TTC549 (cell line): Measurements from ENCODE around the gene TGFBR3.

Experiments used
- FAIRE-seq: peaks from 2 replicates; lab custom pipeline; 2012; peaks lifted over from hg19 to GRCh38; lab: Jason Lieb, UNC

The TGFBR3 gene

DNA sequence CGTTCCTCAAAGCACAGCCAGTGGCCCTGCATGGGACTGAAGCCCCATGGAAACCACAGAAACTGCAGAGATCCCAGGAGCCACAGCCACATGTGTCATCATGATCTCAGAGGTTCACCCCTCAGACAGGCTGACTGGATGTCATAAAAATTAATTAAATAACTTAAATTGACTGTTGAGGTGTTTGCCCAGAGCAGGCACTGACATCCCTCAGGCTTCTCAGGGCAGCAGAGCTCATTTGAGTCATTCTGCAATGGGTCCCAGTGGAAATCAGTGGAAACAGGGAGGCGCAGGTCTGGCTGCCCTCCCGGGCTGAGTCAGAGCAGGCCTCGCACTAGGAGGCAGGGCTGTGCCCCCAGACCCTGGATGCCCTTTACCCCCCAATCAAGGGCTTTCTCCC lies 250.2 kb downstream of the TGFBR3 start:
- no peak for FAIRE-seq

DNA sequence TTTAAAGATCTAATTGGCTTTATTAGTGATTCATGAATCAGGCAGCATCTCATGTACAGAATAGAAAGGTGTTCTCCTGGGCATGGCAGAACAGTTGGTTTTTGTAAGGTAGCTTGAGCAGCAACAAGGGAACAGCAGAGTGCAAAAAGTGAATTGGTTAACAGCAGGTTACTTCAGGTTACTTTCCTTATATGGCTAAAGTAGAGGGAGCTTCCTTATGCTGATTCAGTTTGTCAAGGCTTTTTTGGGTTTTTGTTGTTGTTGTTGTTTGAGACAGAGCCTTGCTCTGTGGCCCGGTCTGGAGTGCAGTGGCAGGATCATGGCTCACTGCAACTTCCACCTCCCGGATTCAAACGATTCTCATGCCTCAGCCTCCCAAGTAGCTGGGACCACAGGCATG lies 252.5 kb downstream of the TGFBR3 start:
- FAIRE-seq = no peak

DNA sequence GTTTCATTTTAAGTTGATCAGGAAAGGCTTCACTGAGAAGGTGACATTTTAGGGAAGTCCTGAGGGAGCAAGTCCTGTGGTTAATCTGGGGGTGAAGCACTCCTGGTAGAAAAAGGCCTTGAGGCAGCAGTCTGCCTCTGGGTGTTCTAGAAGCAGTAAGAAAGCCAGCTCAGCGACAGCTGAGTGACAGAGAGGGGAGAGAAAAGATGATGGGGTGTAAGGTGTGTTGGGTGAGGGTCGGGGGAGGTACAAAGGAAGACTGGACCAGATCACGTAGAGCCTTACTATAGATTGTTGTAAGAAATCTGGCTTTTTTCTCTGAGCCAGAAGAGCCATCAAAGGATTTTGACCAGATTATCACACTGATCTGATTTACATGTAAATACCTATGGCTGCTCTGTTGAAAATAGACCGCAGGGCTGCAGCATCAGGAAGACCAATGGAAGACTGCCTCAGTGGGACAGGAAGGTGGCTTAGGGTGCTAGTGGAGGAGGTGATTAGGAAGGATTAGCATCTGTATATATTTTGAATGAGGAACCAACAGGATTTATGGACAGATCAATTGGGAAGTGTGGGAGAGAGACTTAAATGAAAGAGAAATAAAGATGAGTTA lies 254.1 kb downstream of the TGFBR3 start:
- FAIRE-seq = no peak

DNA sequence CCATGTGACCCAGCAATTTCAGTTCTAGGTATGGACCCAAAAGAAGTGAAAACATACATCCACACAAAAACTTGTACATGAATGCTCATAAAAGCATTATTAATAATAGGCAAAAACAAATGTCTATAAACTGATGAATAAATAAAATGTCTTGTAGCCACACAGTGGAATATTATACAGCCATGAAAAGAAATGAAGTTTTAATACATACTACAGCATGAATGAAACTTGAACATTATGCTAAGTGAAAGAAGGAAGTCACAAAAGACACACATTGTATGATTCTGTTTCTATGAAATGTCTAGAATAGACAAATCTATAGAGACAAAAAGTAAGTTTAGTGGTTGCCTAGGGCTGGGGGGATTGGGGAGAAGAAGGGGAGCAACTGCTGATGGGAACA lies 255.1 kb downstream of the TGFBR3 start:
- FAIRE-seq = no peak
